ENCODE results near the gene FHIT.

Gene FHIT

GRCh38 chr3:60948488-60948887 lies 302.8 kb downstream of the FHIT start:
- Histone ChIP-seq H3K4me1 (no peaks in the 10 kb centered on the region), H3K36me3 (no peaks in the 10 kb centered on the region), H3K9me3 (no peaks in the 10 kb centered on the region), H3K4me3 (ENCODE audit: low read depth, low read length) (no peak overlapping the region), H3K27me3 (no peaks in the 10 kb centered on the region)
- no peak for DNase-seq
- TF ChIP-seq, protein P1, sequence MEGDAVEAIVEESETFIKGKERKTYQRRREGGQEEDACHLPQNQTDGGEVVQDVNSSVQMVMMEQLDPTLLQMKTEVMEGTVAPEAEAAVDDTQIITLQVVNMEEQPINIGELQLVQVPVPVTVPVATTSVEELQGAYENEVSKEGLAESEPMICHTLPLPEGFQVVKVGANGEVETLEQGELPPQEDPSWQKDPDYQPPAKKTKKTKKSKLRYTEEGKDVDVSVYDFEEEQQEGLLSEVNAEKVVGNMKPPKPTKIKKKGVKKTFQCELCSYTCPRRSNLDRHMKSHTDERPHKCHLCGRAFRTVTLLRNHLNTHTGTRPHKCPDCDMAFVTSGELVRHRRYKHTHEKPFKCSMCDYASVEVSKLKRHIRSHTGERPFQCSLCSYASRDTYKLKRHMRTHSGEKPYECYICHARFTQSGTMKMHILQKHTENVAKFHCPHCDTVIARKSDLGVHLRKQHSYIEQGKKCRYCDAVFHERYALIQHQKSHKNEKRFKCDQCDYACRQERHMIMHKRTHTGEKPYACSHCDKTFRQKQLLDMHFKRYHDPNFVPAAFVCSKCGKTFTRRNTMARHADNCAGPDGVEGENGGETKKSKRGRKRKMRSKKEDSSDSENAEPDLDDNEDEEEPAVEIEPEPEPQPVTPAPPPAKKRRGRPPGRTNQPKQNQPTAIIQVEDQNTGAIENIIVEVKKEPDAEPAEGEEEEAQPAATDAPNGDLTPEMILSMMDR (IDR thresholded peaks at IDR 0.05; ENCODE audit: low read depth, low read length), result peak; percentile 38

- Histone ChIP-seq H3K9me3 (no peaks in the 10 kb centered on the region), H3K4me3 (ENCODE audit: low read depth, low read length) (no peak overlapping the region), H3K27me3 (no peaks in the 10 kb centered on the region), H3K36me3 (no peaks in the 10 kb centered on the region), H3K4me1 (no peaks in the 10 kb centered on the region)
- DNase-seq, result no peak
- TF ChIP-seq, protein P1 (IDR thresholded peaks at IDR 0.05; ENCODE audit: low read depth, low read length), result no peak
Measured at GRCh38 chr3:60935709-60936108, 315.5 kb downstream of the FHIT start.

DNA sequence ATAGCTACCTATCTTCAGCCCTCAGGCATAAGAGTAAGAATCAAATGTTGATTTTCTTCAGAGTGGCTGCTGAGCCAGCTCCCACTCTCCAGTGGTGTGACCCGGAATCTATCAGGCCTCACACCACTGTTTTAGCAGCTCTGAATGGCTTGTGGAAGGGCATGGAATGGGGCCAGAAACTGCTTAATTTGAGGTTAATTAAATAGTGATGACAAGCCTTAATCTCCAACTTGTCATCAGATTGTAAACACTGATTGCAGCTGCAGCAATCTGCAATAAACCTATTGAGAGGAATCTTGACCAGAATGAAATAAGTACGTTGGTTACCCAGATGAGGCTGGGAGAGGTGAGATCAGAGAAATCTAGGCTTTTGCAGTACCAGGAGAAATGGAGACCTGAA lies 317.4 kb downstream of the FHIT start:
- H3K4me1 ChIP-seq, result no peaks in the 10 kb centered on the region
- TF ChIP-seq, protein P1 (IDR thresholded peaks at IDR 0.05; ENCODE audit: low read depth, low read length), result no peak
- DNase-seq, result no peak
- no peaks in the 10 kb centered on the region for H3K27me3 ChIP-seq
- H3K36me3 ChIP-seq, result no peaks in the 10 kb centered on the region
- H3K9me3 ChIP-seq, result no peaks in the 10 kb centered on the region
- no peak overlapping the region for H3K4me3 ChIP-seq (ENCODE audit: low read depth, low read length)

DNA sequence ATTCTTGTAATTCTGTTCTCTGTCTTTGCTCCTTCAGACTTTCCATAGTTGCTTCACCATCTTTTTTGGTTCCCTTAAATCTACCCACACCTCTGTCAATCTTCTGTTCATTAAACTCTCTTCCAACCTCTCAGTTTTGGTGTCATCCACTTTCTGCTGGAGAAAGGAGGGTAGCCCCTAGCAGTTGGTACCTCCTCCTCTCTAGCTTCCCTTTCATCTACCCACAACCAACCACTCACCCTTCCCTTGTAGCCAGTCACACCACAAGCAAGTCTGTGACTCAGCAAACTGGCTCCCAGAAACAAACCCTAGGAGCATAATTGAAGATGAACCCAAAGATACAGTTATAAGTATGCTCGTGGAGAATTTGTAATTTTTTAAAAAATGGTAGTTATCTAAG lies 318.6 kb downstream of the FHIT start:
- Histone ChIP-seq H3K9me3 (no peaks in the 10 kb centered on the region), H3K27me3 (no peaks in the 10 kb centered on the region), H3K36me3 (no peaks in the 10 kb centered on the region), H3K4me1 (no peaks in the 10 kb centered on the region), H3K4me3 (ENCODE audit: low read depth, low read length) (no peak overlapping the region)
- TF ChIP-seq, protein P1 (IDR thresholded peaks at IDR 0.05; ENCODE audit: low read depth, low read length), result no peak
- DNase-seq, result no peak

- Histone ChIP-seq H3K4me1 (no peaks in the 10 kb centered on the region), H3K27me3 (no peaks in the 10 kb centered on the region), H3K9me3 (no peaks in the 10 kb centered on the region), H3K4me3 (ENCODE audit: low read depth, low read length) (no peak overlapping the region), H3K36me3 (no peaks in the 10 kb centered on the region)
- no peak for DNase-seq
- TF ChIP-seq, protein P1 (IDR thresholded peaks at IDR 0.05; ENCODE audit: low read depth, low read length), result no peak
Measured at GRCh38 chr3:60932170-60932569, 319.1 kb downstream of the FHIT start.

DNA sequence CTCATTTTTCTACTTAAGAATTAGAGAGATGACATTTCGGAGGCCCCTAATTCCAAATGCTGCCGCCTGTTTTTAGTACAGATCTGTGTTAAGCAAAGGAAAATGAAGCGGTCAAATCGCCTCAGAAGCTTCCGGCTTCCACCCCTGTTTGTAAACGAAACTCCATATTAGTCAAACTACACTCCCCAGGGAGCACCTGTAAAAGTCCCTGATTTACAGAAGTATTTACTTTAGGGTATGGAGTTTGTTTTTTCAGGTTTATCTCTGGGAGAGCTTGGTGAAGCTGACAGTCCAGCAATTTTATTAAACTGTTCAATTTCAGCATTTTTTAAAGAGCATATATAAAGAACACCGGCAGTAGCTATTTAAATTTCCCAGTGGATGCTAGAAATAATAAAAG lies 319.8 kb downstream of the FHIT start:
- H3K27me3 ChIP-seq, result no peaks in the 10 kb centered on the region
- TF ChIP-seq, protein P1 (IDR thresholded peaks at IDR 0.05; ENCODE audit: low read depth, low read length), result no peak
- H3K9me3 ChIP-seq, result no peaks in the 10 kb centered on the region
- H3K4me3 ChIP-seq (ENCODE audit: low read depth, low read length), result no peak overlapping the region
- no peaks in the 10 kb centered on the region for H3K4me1 ChIP-seq
- DNase-seq, result no peak
- H3K36me3 ChIP-seq, result no peaks in the 10 kb centered on the region
